H1 (cell line): ENCODE data around the gene TBCEL. TPM values are rescaled to one million over a fixed set of nuclear protein-coding genes. Genes with fewer than 3 reads are reported as not detected.

ENCODE experiments used
- CTCF ChIA-PET: fragments of 300-600 bp; sonication (Branson Sonifier 250); formaldehyde crosslinking; loops from one replicate; lab custom pipeline; 2021; ENCODE audit not compliant: partially characterized antibody; lab: Charles Lee
- POLR2A ChIA-PET: fragments of 300-600 bp; sonication (Branson Sonifier 250); formaldehyde crosslinking; loops from one replicate; lab custom pipeline; 2021; ENCODE audit warnings: inconsistent platforms; ENCODE audit not compliant: partially characterized antibody; lab: Charles Lee
- DNase-seq, 2 experiments: peaks; one replicate each; pipeline versions ENCODE4 v3.0.0 to v3.0.0-alpha.2; 2010 to 2022; ENCODE audit warnings: low spot score in 2 of 2, low read depth in 1 of 2, mixed read lengths in 1 of 2
- FAIRE-seq: peaks from 2 replicates; lab custom pipeline; 2011; peaks lifted over from hg19 to GRCh38; lab: Jason Lieb, UNC
- H2AFZ ChIP-seq: 2 replicates; pipeline ENCODE4 v1.8.1; 2012; ENCODE audit warnings: low read length, inconsistent platforms
- H2AK5ac ChIP-seq: 2 replicates; pipeline ENCODE4 v1.6.1; 2013; ENCODE audit warnings: low read depth, low read length
- H2BK120ac ChIP-seq: replicated peaks from 2 replicates; pipeline ENCODE3; 2013; ENCODE audit warnings: low read depth, low read length, inconsistent platforms
- H2BK12ac ChIP-seq: 2 replicates; pipeline ENCODE4 v1.6.1; 2013; ENCODE audit warnings: low read depth, low read length
- H2BK15ac ChIP-seq: 2 replicates; pipeline ENCODE4 v1.6.1; 2013; ENCODE audit warnings: low read length
- H2BK20ac ChIP-seq: 2 replicates; pipeline ENCODE4 v1.6.1; 2013; ENCODE audit warnings: low read length
- H2BK5ac ChIP-seq: 2 replicates; pipeline ENCODE4 v1.6.1; 2013; ENCODE audit warnings: low read depth, low read length
- H3K14ac ChIP-seq: 2 replicates; pipeline ENCODE4 v1.6.1; 2013; ENCODE audit warnings: inconsistent platforms; ENCODE audit not compliant: insufficient read length
- H3K18ac ChIP-seq: 2 replicates; pipeline ENCODE4 v1.6.1; 2013; ENCODE audit warnings: low read length; ENCODE audit errors: extremely low read depth
- H3K23ac ChIP-seq: 2 replicates; pipeline ENCODE4 v1.6.1; 2013; ENCODE audit warnings: inconsistent platforms; ENCODE audit not compliant: insufficient read length
- H3K23me2 ChIP-seq: 2 replicates; pipeline ENCODE4 v1.6.1; 2013; ENCODE audit warnings: low read depth, low read length
- H3K27ac ChIP-seq: 2 replicates; pipeline ENCODE4 v1.6.1; 2011; ENCODE audit warnings: low read depth, low read length, inconsistent platforms
- H3K27me3 ChIP-seq, 4 experiments: replicated peaks in 1 of 4; 1 replicate in 1 of 4; 2 replicates in 3 of 4; pipeline versions ENCODE4 v1.6.1 to v1.8.1; 2011 to 2013; ENCODE audit warnings: low read length in 3 of 4, mild to moderate bottlenecking in 3 of 4, inconsistent platforms in 2 of 4, mixed read lengths in 2 of 4, moderate library complexity in 1 of 4; ENCODE audit not compliant: control insufficient read depth in 3 of 4, insufficient read depth in 3 of 4; ENCODE audit errors: extremely low read depth in 1 of 4
- H3K36me3 ChIP-seq, 4 experiments: 2 replicates each; pipeline versions ENCODE4 v1.6.1 to v1.8.1; 2011 to 2013; ENCODE audit warnings: mild to moderate bottlenecking in 4 of 4, low read length in 3 of 4, moderate library complexity in 2 of 4, control low read depth in 1 of 4, inconsistent platforms in 1 of 4; ENCODE audit not compliant: insufficient read depth in 4 of 4, control insufficient read depth in 2 of 4
- H3K4ac ChIP-seq: replicated peaks from 2 replicates; pipeline ENCODE3; 2013; ENCODE audit warnings: low read length, low read depth, mixed read lengths, inconsistent platforms; ENCODE audit not compliant: insufficient read length
- H3K4me1 ChIP-seq, 4 experiments: replicated peaks in 1 of 4; 1 replicate in 1 of 4; 2 replicates in 3 of 4; pipeline versions ENCODE4 v1.6.1 to v1.8.1; 2011 to 2013; ENCODE audit warnings: low read length in 3 of 4, inconsistent platforms in 2 of 4, mixed read lengths in 1 of 4; ENCODE audit not compliant: insufficient read depth in 4 of 4, control insufficient read depth in 3 of 4
- H3K4me2 ChIP-seq, 2 experiments: 2 replicates each; pipeline versions ENCODE4 v1.6.1 to v1.8.1; 2011 to 2013; ENCODE audit warnings: low read depth in 2 of 2, low read length in 2 of 2, control low read depth in 1 of 2, inconsistent platforms in 1 of 2, mild to moderate bottlenecking in 1 of 2; ENCODE audit not compliant: insufficient read depth in 1 of 2
- H3K4me3 ChIP-seq, 4 experiments: fragments of 200-600, 300-600 bp in 1 of 4; sonication (generic), shearing (Covaris generic), sonication (Bioruptor Twin) in 1 of 4; 2 replicates each; pipeline versions ENCODE4 v1.5.1 to v1.8.1; 2011 to 2016; ENCODE audit warnings: low read length in 4 of 4, low read depth in 3 of 4, control low read depth in 2 of 4, inconsistent platforms in 2 of 4, mild to moderate bottlenecking in 2 of 4, mixed read lengths in 1 of 4, moderate library complexity in 1 of 4; ENCODE audit not compliant: insufficient read depth in 2 of 4; ENCODE audit errors: extremely low read depth in 1 of 4
- H3K56ac ChIP-seq: replicated peaks from 2 replicates; pipeline ENCODE3; 2013; ENCODE audit warnings: low read depth, mild to moderate bottlenecking, mixed read lengths, low read length, inconsistent platforms; ENCODE audit not compliant: insufficient read length
- H3K79me1 ChIP-seq: 2 replicates; pipeline ENCODE4 v1.6.1; 2013; ENCODE audit warnings: low read depth, low read length, control low read depth
- H3K79me2 ChIP-seq, 2 experiments: 2 replicates each; pipeline versions ENCODE4 v1.6.1 to v1.8.1; 2012 to 2013; ENCODE audit warnings: low read length in 2 of 2, mild to moderate bottlenecking in 2 of 2, inconsistent platforms in 1 of 2; ENCODE audit not compliant: insufficient read depth in 2 of 2, control insufficient read depth in 1 of 2
- H3K9ac ChIP-seq, 4 experiments: replicated peaks in 1 of 4; 1 replicate in 1 of 4; 2 replicates in 3 of 4; pipeline versions ENCODE4 v1.6.1 to v1.8.1; 2011 to 2013; ENCODE audit warnings: low read depth in 3 of 4, low read length in 3 of 4, control low read depth in 2 of 4, mild to moderate bottlenecking in 2 of 4, moderate library complexity in 2 of 4, inconsistent platforms in 1 of 4; ENCODE audit errors: extremely low read depth in 1 of 4
- H3K9me3 ChIP-seq, 2 experiments: 2 replicates each; pipeline versions ENCODE4 v1.6.1 to v1.8.1; 2012 to 2013; ENCODE audit warnings: mild to moderate bottlenecking in 2 of 2, moderate library complexity in 2 of 2, control low read depth in 1 of 2, inconsistent platforms in 1 of 2, low read depth in 1 of 2, low read length in 1 of 2, mixed read lengths in 1 of 2; ENCODE audit not compliant: insufficient read depth in 2 of 2
- H4K20me1 ChIP-seq, 2 experiments: replicated peaks in 1 of 2; 2 replicates each; pipeline versions ENCODE3 to v1.8.1; 2011 to 2013; ENCODE audit warnings: inconsistent platforms in 2 of 2, low read length in 2 of 2, mild to moderate bottlenecking in 1 of 2; ENCODE audit not compliant: insufficient read depth in 2 of 2, control insufficient read depth in 1 of 2
- H4K5ac ChIP-seq: 2 replicates; pipeline ENCODE4 v1.6.1; 2013; ENCODE audit warnings: low read length, low read depth, mixed read lengths, inconsistent platforms; ENCODE audit not compliant: insufficient read length
- H4K8ac ChIP-seq: 2 replicates; pipeline ENCODE4 v1.8.0; 2013; ENCODE audit warnings: mild to moderate bottlenecking, moderate library complexity, low read length, inconsistent platforms; ENCODE audit not compliant: insufficient read depth; ENCODE audit errors: extremely low read depth
- H4K91ac ChIP-seq: replicated peaks from 2 replicates; pipeline ENCODE3; 2013; ENCODE audit warnings: low read length, mixed read lengths, inconsistent platforms; ENCODE audit not compliant: insufficient read length
- BRCA1 ChIP-seq: IDR thresholded peaks from 2 replicates; pipeline ENCODE4 v1.6.1; 2012; ENCODE audit warnings: low read depth, low read length, improper control_type of control experiment
- E2F6 ChIP-seq: IDR thresholded peaks from 2 replicates; pipeline ENCODE4 v1.6.1; 2012; ENCODE audit warnings: inconsistent platforms
- EZH2 ChIP-seq: fragments of 200-600 bp; sonication (generic); IDR thresholded peaks from 2 replicates; pipeline ENCODE4 v1.7.1; 2012; ENCODE audit warnings: low read depth, mild to moderate bottlenecking, moderate library complexity, low read length, inconsistent platforms; ENCODE audit not compliant: severe bottlenecking
- JUN ChIP-seq: IDR thresholded peaks from 2 replicates; pipeline ENCODE4 v1.6.1; 2011; ENCODE audit warnings: low read depth, mild to moderate bottlenecking, improper control_type of control experiment, low read length
- KDM5A ChIP-seq: fragments of 200-600 bp; IDR thresholded peaks from 2 replicates; pipeline ENCODE4 v1.7.1; 2012; ENCODE audit warnings: mild to moderate bottlenecking, low read length, inconsistent platforms, mixed read lengths
- NANOG ChIP-seq: IDR thresholded peaks from 2 replicates; pipeline ENCODE4 v1.6.1; 2011; ENCODE audit warnings: low read length, low read depth, mild to moderate bottlenecking, inconsistent platforms; ENCODE audit not compliant: insufficient read depth, poor library complexity, severe bottlenecking
- PHF8 ChIP-seq: fragments of 200-600 bp; sonication (generic); conservative IDR thresholded peaks from 2 replicates; pipeline ENCODE4 v1.7.1; 2012; ENCODE audit warnings: low read depth, mild to moderate bottlenecking, inconsistent platforms, low read length, moderate library complexity
- TAF1 ChIP-seq: IDR thresholded peaks from 2 replicates; pipeline ENCODE4 v1.6.1; 2011; ENCODE audit warnings: mild to moderate bottlenecking, low read depth, low read length
- WGBS, 2 experiments: shearing (Covaris generic) in 1 of 2; methylation state at CpG; one replicate each; pipeline versions ENCODE4 v1.1.6 to v1.1.7; 2013 to 2015; ENCODE audit warnings: low lambda C conversion rate in 2 of 2, mixed read lengths in 2 of 2, inconsistent platforms in 1 of 2, low coverage in 1 of 2, missing lambda C conversion rate in 1 of 2; ENCODE audit not compliant: insufficient replicate concordance in 2 of 2, insufficient coverage in 1 of 2, insufficient read length in 1 of 2; ENCODE audit errors: extremely low coverage in 1 of 2, missing lambda C conversion rate in 1 of 2; 5-methylcytosine and 5-hydroxymethylcytosine counted together
- polyA plus RNA-seq, 7 experiments: library from polyadenylated mRNA; depleted of rRNA in 3 of 7; stranded (reverse) in 5 of 7; unstranded in 2 of 7; fragments of >200 nt in 5 of 7; fragments of 200-250 nt in 2 of 7; gene quantifications; 1 replicate in 5 of 7; 2 replicates in 1 of 7; 4 replicates in 1 of 7; pipeline versions ENCODE4 v1.2.1 to v1.2.3, GENCODE V29; 2011 to 2013; ENCODE audit warnings: missing spikeins in 2 of 7, mixed read lengths in 2 of 7
- total RNA-seq: library from RNA; stranded (reverse); fragmentation: NEBNext Ultra II Directional; extraction: Animal tissue kit (Norgen Biotek cat#: 25700); gene quantifications from 2 replicates; pipeline ENCODE4 v1.2.1, GENCODE V29; 2021

Gene TBCEL
- total and polyA plus RNA-seq, 2 of the 8 experiments (the other 6 are each of a cell fraction or from before 2014, with no cell fraction given), result 3.9 to 16.0 TPM

- H3K4me3 ChIP-seq, result no peak overlapping the region
- CTCF ChIA-PET, result interaction anchor here (0.7 to 1.5 kb wide), 5 partner anchors 14 to 184 kb away, joined by 3 to 5 read pairs (median 3); no protein-coding TSS in a partner anchor
Observed at GRCh38 chr11:121018746-121019145, 5.2 kb upstream of the TBCEL start.

More at GRCh38 chr11:121018746-121019145, 5.2 kb upstream of the TBCEL start:
- no peak overlapping the region for H2BK12ac ChIP-seq
- H3K4me2 ChIP-seq, result no peak overlapping the region
- DNase-seq, result no peak
- H4K8ac ChIP-seq, result no peak overlapping the region
- no peak overlapping the region for H3K56ac ChIP-seq
- H3K79me2 ChIP-seq, result no peaks in the 10 kb centered on the region
- no peaks in the 10 kb centered on the region for H3K27me3 ChIP-seq
- H2BK20ac ChIP-seq, result no peak overlapping the region
- peaks cover 0 to 3% (median 1%) of the 10 kb centered on the region in 4 experiments; a peak in 1 of 7 replicates for H3K4me1 ChIP-seq
- H4K5ac ChIP-seq, result no peak overlapping the region
- no peak for TF ChIP-seq E2F6
- no peak for TF ChIP-seq BRCA1
- no peak for TF ChIP-seq TAF1
- TF ChIP-seq NANOG, result no peak
- TF ChIP-seq EZH2, result no peak
- no peak for TF ChIP-seq JUN
- no peak for TF ChIP-seq PHF8
- no peak for TF ChIP-seq KDM5A
- TF ChIP-seq, all 59 proteins: peak for 0
- 88% methylated on average over 1 of the region's 1 CpG; no CpG with 5 or more reads in 1 of the 2 experiments for WGBS, 2 experiments
- Histone ChIP-seq H4K20me1 (no peaks in the 10 kb centered on the region), H3K9me3 (peaks cover 0 to 4% of the 10 kb centered on the region in 2 experiments; a peak in 1 of 4 replicates), H3K14ac (no peak overlapping the region), H3K9ac (no peak overlapping the region), H3K23ac (no peak overlapping the region), H2BK5ac (no peak overlapping the region), H3K27ac (no peak overlapping the region), H2BK15ac (no peak overlapping the region), H3K36me3 (no peaks in the 10 kb centered on the region), H3K79me1 (no peaks in the 10 kb centered on the region), H3K23me2 (no peaks in the 10 kb centered on the region), H2AK5ac (no peak overlapping the region), H3K4ac (no peak overlapping the region), H3K18ac (no peak overlapping the region), H2BK120ac (no peak overlapping the region), H2AFZ (no peak overlapping the region), H4K91ac (no peak overlapping the region)
- POLR2A ChIA-PET, result no interaction called here
- FAIRE-seq, result no peak
